Esophagus muscularis mucosa (tissue), 4 donors: Measurements from ENCODE around the gene PACSIN2.

ENCODE experiments used
- CTCF ChIP-seq, 3 experiments: fragments of 200-600 bp in 2 of 3; fragments of 450-650 bp in 1 of 3; sonication (generic) in 2 of 3; IDR thresholded peaks; one replicate each; pipeline ENCODE4 v1.5.1; 2017 to 2019; ENCODE audit warnings: antibody characterized with exemption in 3 of 3, mild to moderate bottlenecking in 2 of 3, moderate library complexity in 1 of 3
- EP300 ChIP-seq: sonication (generic); formaldehyde crosslinking; IDR thresholded peaks from one replicate; pipeline ENCODE4 v1.6.1; 2017; ENCODE audit warnings: antibody characterized with exemption
- POLR2A ChIP-seq: fragments of 450-650 bp; IDR thresholded peaks from one replicate; pipeline ENCODE4 v1.6.1; 2017; ENCODE audit warnings: antibody characterized with exemption, moderate library complexity, mild to moderate bottlenecking, low read depth
- POLR2AphosphoS5 ChIP-seq, 2 donors: sonication (generic); formaldehyde crosslinking; IDR thresholded peaks; one replicate each; pipeline ENCODE4 v1.6.1; 2017; ENCODE audit warnings: antibody characterized with exemption in 2 of 2

- TF ChIP-seq CTCF (IDR thresholded peaks at IDR 0.05) (no peak), POLR2AphosphoS5 (IDR thresholded peaks at IDR 0.05) (no peak), POLR2A (no peak), EP300 (no peak)
Observed at GRCh38 chr22:42877597-42878340, 137.2 kb downstream of the PACSIN2 start.
